Osteocyte (in vitro differentiated cells): ENCODE measurements around the gene PCDHA11. TPM values are rescaled to one million over a fixed set of nuclear protein-coding genes. Genes with fewer than 3 reads are reported as not detected.

ENCODE experiments used
- DNase-seq: peaks from one replicate; pipeline ENCODE4 v3.0.0; 2021; ENCODE audit warnings: mixed read lengths; ENCODE audit not compliant: unreplicated experiment; ENCODE audit errors: extremely low spot score
- H3K27ac Mint-ChIP-seq: one replicate; pipeline ENCODE4 v1.8.0; 2021; ENCODE audit warnings: mild to moderate bottlenecking, mixed read lengths; ENCODE audit not compliant: unreplicated experiment
- H3K27me3 Mint-ChIP-seq: one replicate; pipeline ENCODE4 v1.8.0; 2021; ENCODE audit warnings: mixed read lengths; ENCODE audit not compliant: unreplicated experiment
- H3K36me3 Mint-ChIP-seq: one replicate; pipeline ENCODE4 v1.8.0; 2021; ENCODE audit warnings: mixed read lengths; ENCODE audit not compliant: unreplicated experiment
- H3K4me1 Mint-ChIP-seq: one replicate; pipeline ENCODE4 v1.8.0; 2021; ENCODE audit warnings: mixed read lengths; ENCODE audit not compliant: unreplicated experiment
- H3K4me3 Mint-ChIP-seq: one replicate; pipeline ENCODE4 v1.8.0; 2021; ENCODE audit warnings: mild to moderate bottlenecking, moderate library complexity, mixed read lengths; ENCODE audit not compliant: unreplicated experiment
- H3K9me3 Mint-ChIP-seq: one replicate; pipeline ENCODE4 v1.8.0; 2021; ENCODE audit warnings: mixed read lengths; ENCODE audit not compliant: unreplicated experiment
- total RNA-seq: library from RNA; stranded (reverse); gene quantifications from 2 replicates; pipeline ENCODE4 v1.2.1, GENCODE V29; 2021
- TF ChIP-seq, protein P1 (sequence below): fragments of 200-600 bp; sonication (generic); IDR thresholded peaks from 2 replicates; pipeline ENCODE4 v1.5.0; 2021; ENCODE audit warnings: antibody characterized with exemption, mild to moderate bottlenecking, moderate library complexity

The PCDHA11 gene
- total RNA-seq, 1 donor from 2014 or later = 7.2 TPM

DNA sequence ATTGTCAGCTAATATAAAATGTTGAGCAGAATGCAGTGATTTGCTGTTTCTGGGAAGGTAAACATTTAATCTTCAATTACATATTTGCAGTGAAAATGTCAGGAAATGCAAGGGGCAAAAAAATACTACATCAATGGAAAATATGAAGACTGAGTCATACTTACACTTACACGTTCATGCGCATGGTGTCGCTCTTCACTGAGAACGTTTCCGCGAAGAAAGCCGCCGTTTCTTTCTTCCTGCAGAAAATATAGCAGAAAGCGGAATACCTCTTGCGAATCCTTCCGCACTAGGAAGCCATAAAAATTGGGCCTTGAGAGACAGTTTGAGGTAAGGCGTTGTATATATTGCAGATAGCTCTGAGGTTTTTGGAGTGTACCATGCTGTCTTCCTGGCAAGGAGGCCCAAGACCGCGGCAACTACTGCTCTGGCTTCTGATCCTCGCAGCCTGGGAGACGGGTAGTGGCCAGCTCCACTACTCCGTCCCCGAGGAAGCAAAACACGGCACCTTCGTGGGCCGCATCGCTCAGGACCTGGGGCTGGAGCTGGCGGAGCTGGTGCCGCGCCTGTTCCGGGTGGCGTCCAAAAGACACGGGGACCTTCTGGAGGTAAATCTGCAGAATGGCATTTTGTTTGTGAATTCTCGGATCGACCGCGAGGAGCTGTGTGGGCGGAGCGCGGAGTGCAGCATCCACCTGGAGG is 13.3 kb downstream of the PCDHA11 start, which contains the start of gene PCDHA13:
Gene PCDHA13, plus strand, starts transcription at position 236 of the 702 bp plus-strand sequence. Its CDS starts 145 bp downstream, at position 381.
- DNase-seq = no peak
- H3K9me3 Mint-ChIP-seq = peaks cover 19% of the 10 kb centered on the region
- no peak within 1 kb of the TSS for H3K4me3 Mint-ChIP-seq
- TF ChIP-seq, protein P1, sequence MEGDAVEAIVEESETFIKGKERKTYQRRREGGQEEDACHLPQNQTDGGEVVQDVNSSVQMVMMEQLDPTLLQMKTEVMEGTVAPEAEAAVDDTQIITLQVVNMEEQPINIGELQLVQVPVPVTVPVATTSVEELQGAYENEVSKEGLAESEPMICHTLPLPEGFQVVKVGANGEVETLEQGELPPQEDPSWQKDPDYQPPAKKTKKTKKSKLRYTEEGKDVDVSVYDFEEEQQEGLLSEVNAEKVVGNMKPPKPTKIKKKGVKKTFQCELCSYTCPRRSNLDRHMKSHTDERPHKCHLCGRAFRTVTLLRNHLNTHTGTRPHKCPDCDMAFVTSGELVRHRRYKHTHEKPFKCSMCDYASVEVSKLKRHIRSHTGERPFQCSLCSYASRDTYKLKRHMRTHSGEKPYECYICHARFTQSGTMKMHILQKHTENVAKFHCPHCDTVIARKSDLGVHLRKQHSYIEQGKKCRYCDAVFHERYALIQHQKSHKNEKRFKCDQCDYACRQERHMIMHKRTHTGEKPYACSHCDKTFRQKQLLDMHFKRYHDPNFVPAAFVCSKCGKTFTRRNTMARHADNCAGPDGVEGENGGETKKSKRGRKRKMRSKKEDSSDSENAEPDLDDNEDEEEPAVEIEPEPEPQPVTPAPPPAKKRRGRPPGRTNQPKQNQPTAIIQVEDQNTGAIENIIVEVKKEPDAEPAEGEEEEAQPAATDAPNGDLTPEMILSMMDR = no peak
- H3K27ac Mint-ChIP-seq = no peak within 1 kb of the TSS
- H3K36me3 Mint-ChIP-seq = peaks cover 26% of the 10 kb centered on the region
- H3K27me3 Mint-ChIP-seq = no peaks in the 10 kb centered on the region
- no peaks in the 10 kb centered on the region for H3K4me1 Mint-ChIP-seq

DNA sequence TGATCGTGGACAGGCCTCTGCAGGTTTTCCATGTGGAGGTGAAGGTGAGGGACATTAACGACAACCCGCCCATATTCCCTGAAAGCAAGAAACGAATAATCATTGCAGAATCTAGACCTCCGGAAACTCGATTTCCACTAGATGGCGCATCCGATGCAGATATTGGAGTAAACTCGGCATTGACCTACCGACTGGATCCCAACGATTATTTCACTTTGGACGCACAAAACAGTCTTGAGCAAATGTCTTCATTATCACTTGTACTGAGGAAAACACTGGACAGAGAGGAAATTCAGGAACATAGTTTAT is 13.8 kb downstream of the PCDHA11 start:
- no peak overlapping the region for H3K27ac Mint-ChIP-seq
- no peaks in the 10 kb centered on the region for H3K4me1 Mint-ChIP-seq
- TF ChIP-seq, protein P1 = peak; percentile 15
- H3K36me3 Mint-ChIP-seq = peaks cover 28% of the 10 kb centered on the region
- H3K9me3 Mint-ChIP-seq = peaks cover 19% of the 10 kb centered on the region
- no peaks in the 10 kb centered on the region for H3K27me3 Mint-ChIP-seq
- no peak overlapping the region for H3K4me3 Mint-ChIP-seq
- DNase-seq = no peak

DNA sequence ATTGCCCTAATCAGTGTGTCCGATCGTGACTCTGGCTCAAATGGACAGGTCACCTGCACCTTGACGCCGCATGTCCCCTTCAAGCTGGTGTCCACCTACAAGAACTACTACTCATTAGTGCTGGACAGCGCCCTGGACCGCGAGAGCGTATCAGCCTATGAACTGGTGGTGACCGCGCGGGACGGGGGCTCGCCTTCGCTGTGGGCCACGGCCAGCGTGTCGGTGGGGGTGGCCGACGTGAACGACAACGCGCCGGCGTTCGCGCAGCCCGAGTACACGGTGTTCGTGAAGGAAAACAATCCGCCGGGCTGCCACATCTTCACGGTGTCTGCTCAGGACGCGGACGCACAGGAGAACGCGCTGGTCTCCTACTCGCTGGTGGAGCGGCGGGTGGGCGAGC is 14.6 kb downstream of the PCDHA11 start:
- Mint-ChIP-seq H3K4me3 (no peak overlapping the region), H3K9me3 (peaks cover 19% of the 10 kb centered on the region), H3K4me1 (no peaks in the 10 kb centered on the region), H3K27ac (no peak overlapping the region), H3K27me3 (no peaks in the 10 kb centered on the region), H3K36me3 (peaks cover 28% of the 10 kb centered on the region)
- no peak for DNase-seq
- TF ChIP-seq, protein P1 = no peak

DNA sequence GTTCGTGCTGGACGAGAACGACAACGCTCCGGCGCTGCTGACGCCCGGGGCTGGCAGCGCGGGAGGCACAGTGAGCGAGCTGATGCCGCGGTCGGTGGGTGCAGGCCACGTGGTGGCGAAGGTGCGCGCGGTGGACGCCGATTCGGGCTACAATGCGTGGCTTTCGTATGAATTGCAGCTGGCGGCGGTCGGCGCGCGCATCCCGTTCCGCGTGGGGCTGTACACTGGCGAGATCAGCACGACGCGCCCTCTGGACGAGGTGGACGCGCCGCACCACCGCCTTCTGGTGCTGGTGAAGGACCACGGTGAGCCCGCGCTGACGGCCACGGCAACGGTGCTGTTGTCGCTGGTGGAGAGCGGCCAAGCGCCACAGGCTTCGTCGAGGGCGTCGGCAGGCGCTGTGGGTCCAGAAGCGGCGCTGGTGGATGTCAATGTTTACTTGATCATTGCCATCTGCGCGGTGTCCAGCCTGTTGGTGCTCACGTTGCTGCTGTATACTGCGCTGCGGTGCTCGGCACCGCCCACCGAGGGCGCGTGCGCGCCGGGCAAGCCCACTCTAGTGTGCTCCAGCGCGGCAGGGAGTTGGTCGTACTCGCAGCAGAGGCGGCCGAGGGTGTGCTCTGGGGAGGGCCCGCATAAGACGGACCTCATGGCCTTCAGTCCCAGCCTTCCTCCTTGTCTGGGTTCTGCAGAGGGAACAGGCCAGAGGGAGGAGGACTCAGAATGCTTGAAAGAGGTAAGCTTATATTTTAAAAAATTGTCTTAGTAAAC is 15.4 kb downstream of the PCDHA11 start:
- H3K4me3 Mint-ChIP-seq = no peak overlapping the region
- no peaks in the 10 kb centered on the region for H3K4me1 Mint-ChIP-seq
- no peak overlapping the region for H3K27ac Mint-ChIP-seq
- peaks cover 19% of the 10 kb centered on the region for H3K9me3 Mint-ChIP-seq
- TF ChIP-seq, protein P1 = no peak
- DNase-seq = no peak
- peaks cover 28% of the 10 kb centered on the region for H3K36me3 Mint-ChIP-seq
- H3K27me3 Mint-ChIP-seq = no peaks in the 10 kb centered on the region

DNA sequence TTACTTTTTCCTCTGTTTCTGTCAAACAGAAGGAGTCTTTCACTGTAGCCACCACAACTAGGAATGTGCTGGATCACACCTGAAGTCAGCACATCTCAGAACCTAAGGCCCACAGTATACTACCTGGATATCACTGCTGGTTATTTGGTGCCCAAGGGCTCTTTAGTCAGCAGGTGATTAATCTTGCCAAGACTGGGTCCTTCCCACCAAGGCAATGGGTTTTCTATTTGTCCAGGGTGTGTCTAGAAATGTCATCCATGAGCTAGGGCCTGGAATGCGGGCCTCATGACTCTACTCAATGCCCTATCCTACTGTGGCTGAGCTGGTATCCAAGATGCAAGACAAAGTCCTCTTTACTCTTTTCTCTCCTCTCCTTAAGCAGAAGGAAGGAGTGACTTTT is 47.6 kb downstream of the PCDHA11 start:
- no peak overlapping the region for H3K4me3 Mint-ChIP-seq
- H3K36me3 Mint-ChIP-seq = peaks cover 3% of the 10 kb centered on the region
- no peaks in the 10 kb centered on the region for H3K4me1 Mint-ChIP-seq
- TF ChIP-seq, protein P1 = no peak
- peaks cover 13% of the 10 kb centered on the region for H3K9me3 Mint-ChIP-seq
- no peak overlapping the region for H3K27ac Mint-ChIP-seq
- no peak for DNase-seq
- no peaks in the 10 kb centered on the region for H3K27me3 Mint-ChIP-seq
